ENCODE results near the gene ZKSCAN4.

DNA sequence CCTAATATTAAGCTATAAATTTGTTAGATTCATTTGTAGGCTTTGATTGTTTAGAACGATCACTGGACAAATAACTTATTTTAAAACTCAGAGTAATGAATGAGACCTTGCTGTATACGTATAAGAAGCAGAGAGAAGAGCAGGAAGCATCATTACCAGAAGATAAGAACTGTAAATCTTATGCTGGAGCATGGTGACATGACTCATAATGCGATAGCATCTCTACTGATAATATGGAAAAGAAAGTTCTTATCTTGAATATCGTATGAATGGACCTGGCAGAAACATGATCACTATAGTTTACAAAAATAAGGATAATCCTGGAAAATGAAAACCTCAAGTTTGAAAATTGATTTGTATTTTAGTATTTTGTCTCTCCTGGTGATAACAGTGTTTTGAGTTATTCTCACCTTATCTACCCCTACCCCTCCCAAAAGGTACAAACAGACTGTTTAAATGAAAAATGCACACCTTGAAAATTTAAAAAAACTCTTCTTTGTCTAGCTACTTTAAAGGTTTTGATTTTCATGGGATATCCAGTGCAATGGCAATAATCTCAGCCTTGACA, 12.8 kb upstream of the ZKSCAN4 start:
- TF ChIP-seq, protein P1, sequence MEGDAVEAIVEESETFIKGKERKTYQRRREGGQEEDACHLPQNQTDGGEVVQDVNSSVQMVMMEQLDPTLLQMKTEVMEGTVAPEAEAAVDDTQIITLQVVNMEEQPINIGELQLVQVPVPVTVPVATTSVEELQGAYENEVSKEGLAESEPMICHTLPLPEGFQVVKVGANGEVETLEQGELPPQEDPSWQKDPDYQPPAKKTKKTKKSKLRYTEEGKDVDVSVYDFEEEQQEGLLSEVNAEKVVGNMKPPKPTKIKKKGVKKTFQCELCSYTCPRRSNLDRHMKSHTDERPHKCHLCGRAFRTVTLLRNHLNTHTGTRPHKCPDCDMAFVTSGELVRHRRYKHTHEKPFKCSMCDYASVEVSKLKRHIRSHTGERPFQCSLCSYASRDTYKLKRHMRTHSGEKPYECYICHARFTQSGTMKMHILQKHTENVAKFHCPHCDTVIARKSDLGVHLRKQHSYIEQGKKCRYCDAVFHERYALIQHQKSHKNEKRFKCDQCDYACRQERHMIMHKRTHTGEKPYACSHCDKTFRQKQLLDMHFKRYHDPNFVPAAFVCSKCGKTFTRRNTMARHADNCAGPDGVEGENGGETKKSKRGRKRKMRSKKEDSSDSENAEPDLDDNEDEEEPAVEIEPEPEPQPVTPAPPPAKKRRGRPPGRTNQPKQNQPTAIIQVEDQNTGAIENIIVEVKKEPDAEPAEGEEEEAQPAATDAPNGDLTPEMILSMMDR (IDR thresholded peaks at IDR 0.05) = no peak
- no peak for TF ChIP-seq ZFX (IDR thresholded peaks at IDR 0.05; ENCODE audit: borderline replicate concordance)

Data from 22Rv1 (cell line).